GM21447 (cell line): ENCODE data around the gene STARD13.

Experiments
- ATAC-seq: cut with Tn5 transposase; IDR thresholded peaks from one replicate; pipeline ENCODE4 v1.9.1; 2021; ENCODE audit not compliant: unreplicated experiment

Gene STARD13

DNA sequence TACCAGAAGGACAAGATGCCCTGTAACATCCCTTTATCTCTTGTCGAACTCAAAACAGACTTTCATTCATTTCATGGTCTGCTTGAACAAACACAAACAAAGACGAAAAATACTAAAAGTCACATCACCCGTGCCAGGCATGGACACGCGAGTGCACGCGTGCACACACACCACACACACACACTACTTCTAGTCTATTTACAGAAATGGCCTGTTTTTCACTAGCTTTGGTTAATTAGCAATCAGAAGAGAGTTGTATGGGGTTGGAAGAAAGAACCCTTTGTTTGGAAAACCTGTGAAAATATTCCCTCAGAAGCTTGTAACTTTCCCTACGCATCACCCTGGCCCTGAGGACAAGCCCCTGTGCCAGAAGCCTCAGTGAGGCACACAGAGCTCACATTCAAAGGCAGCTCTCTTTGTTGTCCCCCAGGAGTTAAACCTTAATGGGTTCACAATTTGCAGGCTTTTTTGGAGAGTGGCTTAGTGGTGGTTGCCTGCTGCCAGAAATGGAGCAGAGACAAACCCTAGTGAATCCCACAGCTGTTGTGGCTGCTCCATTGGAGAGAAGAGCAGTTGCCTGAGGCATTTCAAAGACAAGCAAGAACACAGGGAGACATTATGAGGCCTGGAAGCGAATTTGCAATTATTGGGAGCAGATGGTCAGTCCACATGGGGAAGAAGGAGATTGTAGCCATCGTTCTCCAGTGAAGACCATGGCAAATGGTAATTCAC lies 55.9 kb downstream of the STARD13 start:
- no peak for ATAC-seq

DNA sequence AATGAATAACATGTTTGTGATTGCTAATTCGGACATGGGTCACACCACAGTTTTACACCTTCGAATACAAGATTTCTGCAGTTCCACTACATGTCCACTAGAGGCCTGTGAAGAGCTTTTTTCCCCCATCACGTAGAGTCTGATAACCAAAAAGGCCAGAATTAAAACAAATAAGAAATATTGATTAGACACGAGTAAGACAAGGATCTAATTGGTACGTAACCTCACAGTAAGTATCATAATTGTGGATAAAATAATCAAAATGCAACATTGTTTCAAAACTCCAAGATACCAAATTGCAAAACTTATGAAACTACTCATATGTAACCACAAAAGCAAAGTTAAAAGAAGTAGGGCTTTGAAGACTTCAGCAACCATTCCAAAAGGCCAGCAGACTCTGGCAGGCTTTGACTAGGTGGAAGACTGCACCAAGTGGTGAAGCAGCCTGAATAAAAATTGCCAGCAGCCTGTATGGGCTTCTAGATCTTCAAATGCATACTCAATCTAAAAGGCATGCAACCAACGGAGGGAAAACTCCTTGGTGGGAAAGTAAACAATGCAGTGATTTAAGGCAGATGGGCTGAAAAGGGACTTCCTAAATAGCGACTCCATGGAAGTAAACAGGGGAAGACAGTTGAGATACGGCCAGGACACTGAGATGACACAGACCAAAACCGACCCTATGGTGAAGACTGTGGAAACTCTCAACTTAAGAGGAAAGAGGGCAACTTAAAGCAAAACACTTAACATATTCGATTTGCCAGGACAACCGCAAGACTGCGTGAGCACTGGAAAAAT lies 56.7 kb downstream of the STARD13 start:
- peak; percentile 90 for ATAC-seq

DNA sequence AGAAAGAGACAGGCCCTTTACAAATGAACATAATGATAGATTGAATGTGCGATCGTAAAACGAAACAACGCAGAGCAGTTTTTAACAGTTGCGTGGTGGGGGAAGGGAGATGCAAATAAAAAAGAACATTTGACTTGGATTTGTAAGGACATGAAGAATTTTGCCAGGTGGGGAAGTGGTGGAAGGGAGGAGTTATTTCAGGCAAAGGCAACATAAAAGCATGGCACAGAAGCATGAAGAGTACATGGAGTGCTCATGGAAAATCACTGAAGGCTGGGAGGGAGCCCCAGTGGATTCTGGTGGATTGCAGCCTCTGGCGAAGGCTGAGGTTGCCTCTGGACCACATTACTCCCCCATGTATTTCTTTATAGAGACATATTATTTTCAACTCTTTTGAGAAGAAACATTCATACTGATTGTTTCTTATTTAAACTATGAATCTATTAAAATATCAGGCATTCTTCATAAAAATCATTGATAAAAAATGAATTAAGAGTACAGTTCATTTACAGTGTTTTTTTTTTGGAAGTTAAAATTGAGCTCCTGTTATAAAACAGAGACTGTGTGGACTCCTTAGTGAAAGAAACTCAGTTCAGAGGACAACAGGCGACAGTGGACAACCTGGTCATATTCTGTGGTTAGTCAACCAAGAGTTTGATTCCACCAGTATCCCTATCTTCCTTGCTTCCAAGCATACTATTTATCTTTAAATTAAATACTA lies 57.5 kb downstream of the STARD13 start:
- ATAC-seq: no peak

DNA sequence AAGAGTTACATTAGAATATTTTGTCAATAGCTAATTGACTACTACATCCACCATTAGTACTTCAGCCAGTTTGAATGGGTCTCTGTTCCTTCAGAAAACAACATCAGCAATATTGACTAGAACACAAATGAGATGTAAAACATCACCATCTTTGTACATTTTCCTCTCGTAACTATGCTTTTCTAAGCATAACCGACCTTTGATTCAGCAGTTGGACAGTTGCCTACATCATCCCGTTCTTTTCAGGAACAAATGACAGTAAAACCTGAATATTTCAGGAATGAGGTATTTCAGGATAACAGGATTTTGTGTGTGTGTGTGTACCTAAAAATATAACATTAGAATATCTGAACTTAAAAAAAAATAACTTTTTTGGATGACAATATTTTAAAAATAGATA lies 60.9 kb downstream of the STARD13 start:
- ATAC-seq: no peak

DNA sequence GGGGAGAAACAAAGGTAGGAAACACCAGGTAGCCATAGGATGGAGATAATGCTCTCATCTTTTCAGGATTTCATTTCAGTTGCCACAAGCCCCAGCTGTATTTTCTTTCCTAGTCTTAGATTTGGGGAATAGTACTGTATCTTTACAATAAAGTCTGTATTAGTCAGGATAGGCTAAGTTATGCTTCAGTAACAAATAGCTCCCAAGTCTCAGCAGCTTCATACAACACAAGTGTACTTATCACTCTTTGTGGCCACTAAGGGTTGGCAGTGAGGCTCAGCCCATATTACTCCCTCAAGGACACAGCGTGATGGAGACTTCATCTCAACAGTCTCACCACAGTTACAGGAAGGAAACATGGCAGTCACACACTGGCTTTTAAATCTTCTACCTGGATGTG lies 61.4 kb downstream of the STARD13 start:
- ATAC-seq: no peak

DNA sequence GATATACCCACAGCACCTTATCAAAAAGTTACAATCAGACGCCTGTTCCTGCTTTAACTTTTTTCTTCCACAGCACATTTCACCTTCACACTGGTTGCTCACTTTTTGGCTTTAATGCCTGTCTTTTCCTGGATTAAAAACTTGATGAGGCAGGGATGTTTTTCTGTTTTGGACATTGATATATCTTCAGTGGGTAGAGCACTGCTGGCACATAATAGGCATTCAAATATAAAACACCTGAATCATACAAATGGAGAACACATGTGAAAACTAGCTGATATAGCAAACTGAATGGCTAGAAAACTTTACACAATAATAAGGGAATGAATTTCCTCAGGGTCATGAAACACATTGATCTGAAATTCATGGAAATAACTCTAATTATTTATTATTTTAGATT lies 65.6 kb downstream of the STARD13 start:
- no peak for ATAC-seq

DNA sequence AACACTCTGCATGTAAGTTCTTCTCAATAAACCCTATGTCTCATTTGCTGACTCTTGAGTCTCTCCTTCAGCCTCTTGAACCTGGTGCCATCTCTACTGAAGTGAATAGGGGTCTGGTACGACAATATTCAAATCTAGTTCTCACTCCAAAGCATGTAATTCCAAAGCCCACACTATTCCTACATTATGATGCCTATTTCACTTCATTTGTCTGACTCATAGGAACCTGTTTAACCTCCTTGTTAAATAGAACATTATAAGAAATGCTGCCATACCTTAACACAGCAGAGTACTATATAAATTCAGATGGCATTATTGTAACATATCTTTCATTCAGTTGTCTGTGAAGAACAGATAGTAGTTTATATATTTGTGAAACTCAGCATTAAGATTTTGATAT lies 67.1 kb downstream of the STARD13 start:
- ATAC-seq: no peak

DNA sequence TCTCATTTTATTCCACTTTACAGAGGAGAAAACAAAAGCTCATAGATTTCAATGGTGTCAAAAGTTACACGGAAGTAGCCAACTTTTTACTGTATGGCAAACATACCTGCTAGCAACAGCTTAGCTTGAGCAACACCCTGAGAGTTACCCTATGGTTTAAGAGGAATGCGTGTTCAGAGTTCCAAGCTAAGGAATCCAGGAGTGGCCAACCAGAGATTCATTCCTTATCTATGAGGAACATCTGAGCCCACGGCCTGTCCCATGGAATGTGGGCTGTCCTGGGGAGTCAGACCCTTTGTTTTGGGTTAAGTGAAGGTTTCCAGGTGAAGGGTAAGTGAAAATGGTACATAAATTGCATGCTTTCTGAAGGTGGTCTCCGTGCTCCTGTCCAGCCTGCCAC lies 67.5 kb downstream of the STARD13 start:
- ATAC-seq: no peak

DNA sequence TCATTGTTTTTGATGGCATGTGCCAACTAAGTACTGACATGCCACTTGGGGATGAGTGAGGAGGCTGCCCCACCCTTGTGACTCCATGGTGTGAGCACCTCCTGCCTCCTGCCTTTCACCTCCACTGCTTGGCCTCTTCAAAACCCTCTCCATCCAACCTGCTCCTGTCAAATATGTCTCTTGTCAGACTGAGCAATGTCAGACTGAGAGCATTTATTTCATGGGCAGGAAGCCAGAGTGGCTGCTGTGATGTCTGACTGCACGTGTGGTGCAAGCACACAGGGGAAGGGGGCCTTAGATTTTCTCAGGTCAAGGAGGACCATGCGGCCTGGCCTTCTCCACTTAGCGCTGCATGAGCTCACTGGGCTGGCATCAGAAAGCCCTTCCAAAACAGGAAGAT lies 68.3 kb downstream of the STARD13 start:
- ATAC-seq: no peak

DNA sequence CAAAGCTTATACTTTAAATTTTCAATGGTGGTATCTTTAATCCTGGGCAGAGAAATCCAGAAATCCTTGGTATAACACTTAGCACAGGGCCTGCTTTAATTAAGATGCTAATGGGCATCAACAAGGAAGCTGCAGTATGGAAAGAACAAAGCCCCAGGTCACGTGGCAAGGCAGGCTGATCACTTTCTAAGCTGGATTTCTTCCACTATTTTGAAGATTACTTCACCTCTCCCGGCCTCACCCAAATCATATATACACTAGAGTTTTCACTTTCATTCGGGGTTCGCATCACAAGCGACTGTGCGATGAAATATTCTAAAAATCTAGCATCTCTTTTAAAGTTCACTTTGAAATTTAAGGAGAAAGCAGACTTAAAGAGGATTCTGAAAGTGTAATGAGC lies 71.8 kb downstream of the STARD13 start:
- no peak for ATAC-seq

DNA sequence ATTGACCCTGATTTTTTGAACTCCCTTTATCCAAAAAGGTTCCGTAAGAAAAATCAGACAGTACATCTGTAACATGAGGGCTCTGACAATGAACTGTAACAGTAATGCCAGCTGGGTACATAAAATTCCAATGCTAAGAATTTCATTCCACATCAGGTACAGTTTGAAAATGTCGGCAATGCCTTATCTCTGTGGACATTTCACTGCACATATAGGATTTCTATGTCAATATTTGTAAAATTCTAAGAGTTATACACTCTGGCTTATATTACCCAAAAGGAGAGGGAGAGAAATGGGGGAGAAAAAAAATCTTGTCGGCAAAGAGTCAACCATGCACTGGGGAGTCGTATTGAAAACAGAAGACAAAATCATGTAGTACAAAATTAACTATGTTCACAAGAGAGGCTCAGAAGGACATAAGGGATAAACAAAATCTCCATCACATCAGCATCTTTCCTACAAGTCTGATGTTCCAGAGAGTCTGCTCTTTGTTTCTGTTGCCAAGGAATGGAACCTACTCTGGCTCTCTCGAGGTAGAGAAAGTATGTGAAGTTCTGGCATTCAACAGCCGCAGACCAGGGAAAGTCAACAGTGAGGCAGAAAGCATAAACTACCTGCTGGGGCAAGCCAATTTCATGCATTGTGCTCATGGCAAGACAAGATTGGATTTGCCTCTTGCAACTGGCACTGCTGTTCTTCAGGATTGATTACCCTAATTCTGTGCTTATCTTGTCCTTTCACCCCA lies 72.4 kb downstream of the STARD13 start:
- no peak for ATAC-seq

DNA sequence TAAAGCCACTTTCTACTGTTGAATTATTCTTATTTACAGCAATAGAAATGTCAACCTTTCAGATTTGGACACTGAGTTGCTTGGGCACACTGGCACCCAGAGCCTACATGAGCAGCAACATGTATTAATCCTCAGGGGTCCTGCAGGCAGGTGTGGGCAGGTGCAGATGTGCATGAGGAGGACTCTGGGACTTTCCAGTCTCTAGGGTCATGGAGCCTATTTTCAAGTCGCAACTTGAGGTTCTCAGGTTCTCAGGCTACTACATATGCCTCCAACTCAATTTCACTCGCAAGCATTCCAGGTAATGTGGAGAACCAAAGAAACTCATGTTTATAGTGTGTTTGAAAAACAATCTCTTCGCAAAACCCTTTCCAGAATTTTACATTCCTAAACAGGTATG lies 73.2 kb downstream of the STARD13 start:
- no peak for ATAC-seq

DNA sequence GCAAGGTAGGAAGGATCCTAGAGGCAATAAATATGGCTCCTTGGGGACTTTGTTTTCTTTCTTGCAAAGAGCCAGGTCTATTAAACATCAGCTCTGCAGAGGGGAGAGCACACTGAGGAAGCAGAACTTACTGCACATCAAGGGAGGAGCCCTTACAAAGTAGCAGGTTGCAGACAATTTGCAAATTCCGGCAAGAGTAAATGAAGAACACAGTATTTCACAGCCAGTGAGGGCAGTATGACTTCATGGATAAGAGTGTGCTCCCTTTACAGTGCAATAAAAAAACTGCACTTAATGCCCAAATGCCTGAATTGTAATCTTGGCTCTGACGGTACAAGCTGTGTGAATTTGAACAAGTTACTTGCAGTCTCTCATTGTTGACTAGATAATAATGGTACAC lies 75.5 kb downstream of the STARD13 start:
- ATAC-seq: no peak

DNA sequence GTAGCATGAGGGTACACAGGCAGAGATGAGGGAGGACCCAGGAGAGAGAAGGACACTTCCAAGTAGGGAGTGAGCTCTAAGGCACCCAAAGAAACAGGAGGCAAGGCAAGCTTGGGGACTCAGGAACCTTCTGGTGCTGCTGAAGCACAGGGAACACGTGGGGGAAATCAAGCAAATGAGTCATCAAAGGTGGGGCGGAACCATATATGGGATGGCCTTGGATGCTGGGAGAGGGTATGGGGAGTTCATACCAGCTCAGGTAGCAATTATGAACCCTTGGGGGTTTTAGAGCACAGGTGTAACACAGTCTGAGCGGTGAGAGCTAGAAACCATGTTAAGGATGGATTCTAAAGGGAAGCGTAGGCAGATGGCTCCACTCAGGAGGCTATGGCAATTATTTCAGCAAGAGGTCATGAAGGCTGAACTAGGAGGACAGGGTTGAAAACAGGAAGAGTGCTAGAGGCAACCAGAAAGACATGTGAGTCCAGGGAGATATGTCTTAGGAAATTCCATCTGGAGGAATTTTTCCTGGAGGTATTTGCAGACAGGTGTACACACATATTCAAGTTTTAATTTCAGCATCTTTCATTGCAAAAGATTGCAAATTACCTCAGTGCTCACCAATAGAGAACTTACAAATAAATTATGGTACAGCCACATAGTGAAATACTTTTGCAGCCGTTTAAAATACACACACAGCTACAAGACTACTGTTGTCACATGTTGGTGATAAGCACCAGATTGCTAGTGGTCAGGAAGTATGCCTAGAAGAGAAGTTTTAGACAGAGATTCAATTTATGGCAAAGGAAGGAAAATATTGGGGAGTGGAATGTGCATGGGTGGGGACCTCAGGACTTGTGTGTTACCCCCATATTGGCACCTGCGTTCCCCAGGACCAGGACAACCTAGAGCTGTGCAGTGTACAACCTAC lies 77.0 kb downstream of the STARD13 start:
- ATAC-seq: no peak

DNA sequence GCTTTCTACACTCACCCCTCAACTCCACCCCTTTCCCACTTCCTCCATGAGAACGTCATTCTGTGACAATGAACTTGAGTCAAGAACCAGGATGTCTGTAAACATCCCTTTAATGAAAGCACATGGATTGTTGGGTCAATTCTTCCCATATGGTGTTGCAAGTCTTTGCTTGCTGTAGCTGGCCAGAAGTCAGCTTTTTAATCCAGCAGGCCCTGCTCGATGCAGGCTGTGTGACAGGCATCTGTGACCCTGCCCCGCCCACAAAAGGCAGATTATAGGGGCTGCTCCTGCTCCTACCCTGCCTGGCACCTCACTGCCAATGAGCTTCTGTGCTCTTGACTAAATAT lies 78.0 kb downstream of the STARD13 start:
- ATAC-seq: no peak

DNA sequence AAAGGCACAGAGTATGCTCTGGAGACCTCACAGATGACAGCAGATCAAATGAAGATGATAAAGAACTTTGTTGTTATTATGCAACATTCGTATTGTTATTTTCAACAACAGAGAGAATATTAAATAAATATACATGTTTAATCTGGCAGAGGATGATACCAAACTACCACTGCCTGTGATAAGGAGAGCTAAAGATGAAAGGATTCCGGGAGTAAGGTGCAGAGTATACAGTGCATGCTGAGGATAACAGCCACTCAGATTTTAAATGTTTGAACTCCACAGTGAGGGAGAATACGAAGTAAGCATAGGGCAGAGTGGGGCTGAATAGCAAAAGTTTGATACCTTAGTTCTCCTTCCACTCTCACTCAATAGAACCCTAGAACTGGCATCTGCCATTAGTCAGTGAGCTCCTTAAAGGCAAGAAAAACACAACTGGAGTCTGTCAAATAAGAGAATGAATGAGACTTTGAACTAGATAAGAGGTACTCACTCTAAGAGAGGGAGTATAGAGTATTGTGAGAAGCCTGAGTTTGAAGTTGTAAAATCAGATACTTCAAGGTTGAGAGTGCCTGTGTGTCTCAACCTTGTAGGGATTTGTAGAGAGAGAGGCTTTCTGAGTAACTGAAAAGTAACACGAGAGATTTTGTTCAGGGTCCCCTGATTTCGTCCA lies 78.5 kb downstream of the STARD13 start:
- ATAC-seq: no peak

DNA sequence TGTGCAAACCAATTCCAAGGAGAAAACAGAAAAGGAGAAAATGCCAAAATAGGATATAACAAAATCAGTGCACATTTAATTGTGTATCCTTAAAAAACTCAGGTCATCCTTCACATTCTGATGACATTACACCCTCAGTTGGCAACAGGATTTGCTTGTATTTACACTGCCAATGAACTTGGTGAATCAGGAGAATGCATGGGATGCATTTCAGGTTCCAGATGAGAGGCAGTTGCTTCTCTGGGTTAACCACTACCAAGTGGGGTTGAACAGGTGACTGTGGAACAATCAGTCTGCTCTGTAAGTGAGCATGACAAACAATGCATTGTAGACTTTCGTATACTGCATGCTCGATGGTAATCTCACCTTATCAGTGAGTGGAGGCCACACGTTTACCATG lies 79.1 kb downstream of the STARD13 start:
- ATAC-seq: no peak

DNA sequence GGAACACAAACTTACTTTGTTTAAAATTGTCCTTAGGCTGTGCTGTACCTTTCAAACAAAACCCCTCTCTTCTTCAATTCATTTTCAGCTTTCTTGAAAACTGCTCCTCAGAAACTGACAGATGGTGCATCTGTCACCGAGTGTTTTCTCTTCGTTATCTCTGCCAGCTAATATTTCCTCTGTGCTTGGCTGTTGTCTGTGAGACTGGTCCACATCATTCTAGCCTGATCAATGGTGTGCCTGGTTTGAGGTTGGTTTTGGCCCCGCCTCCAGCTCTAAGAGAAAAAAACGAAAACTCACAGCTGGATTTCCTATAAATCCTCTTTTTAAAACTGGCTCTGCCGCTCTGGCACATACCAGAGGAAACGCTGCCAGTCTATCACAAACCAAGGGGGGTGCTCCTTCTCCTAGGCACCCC lies 79.7 kb downstream of the STARD13 start:
- ATAC-seq: peak; percentile 50

DNA sequence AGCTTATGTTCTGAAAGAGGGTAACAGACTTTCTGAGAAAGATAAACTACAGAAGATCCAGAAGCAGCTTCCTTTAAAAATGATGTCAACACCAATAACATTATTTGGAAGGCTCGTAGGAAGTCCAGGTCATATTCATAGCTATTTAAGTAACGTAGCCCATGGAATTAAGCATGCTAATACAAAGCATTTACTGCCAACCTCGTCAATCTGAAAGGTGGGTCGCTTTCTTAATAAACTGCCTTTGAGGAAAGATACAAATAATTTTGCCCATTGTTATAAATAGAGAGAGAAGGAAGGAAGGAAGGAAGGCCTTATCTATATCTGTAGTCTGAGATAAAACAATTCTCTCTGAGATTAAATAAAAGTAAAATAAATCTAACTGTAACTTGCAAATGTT lies 80.3 kb downstream of the STARD13 start:
- ATAC-seq: no peak
